Measurements from ENCODE around the gene TTC6.
"Not testable (repeated sequence)": the region's sequence is repeated elsewhere in the genome, so short reads cannot be mapped to it uniquely, and the experiment has no call there.

The TTC6 gene, protein sequence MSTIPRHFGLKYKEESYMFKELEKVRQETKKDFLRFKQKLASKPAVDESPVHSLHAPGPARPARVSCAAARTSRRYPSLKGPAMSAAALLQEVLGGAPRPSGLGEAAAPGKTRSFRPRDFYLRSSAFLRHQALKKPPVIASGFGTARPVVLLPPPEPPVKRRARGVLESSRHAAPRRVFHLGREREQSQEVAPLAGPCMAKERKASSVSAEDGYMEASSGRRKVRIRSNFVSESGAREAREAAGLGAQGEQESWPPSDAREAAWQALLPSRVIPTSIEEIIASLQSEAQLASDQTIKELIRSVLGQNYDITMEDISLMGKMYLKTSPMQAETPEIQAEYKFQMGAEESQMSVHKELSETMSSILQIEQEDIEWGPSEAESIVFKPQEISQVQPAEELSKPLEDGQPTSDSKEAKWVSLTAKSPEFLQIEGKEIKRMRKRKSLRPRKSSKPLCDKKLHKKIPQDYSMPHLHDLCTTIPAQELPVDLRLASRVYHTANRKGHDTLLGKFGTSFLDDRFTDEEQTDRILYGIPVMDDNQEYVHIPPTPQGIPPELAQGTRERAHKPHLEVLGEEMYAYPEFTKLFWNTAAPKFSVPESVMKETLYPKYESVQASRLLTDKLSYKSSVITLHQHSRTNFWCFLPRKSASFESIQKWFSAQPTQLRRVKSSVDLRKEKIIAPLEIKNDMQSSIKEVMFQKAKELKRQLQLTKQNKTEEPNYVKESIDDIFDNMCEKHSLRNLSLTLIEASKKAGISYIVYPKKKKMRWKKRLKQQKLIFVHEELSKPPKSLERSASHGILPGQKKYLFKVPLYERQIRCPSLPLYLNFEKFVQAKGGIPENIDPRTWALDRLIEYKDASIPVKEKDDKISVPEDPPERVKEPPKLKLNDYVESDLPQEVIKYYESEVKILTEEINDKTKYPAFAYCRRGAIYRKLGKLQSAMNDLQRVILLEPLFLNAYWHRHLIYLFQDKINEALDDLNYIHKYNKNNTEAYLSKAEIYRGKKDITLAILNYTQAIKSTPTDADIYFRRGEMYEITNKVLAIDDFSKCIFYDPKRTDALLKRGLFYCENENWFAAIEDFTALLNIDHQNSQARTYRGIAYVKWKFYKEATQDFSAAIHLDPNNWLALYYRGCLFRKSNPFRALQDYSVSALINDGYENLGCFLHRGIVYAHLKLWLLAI (N-terminal part only)

GRCh38 chr14:37594971-37595808, at the start of gene TTC6, which contains the start of gene FOXA1:
Gene TTC6 (plus strand): TSS chr14:37595629. CDS start chr14:37622065, 26,436 bp downstream.
Gene FOXA1 (minus strand): TSS chr14:37595249. CDS start chr14:37594972, 277 bp downstream.
- DNase-seq (ENCODE audit: low read depth), result no peak

GRCh38 chr14:37546621-37547447, 48.6 kb upstream of the TTC6 start:
- DNase-seq (ENCODE audit: low read depth), result no peak

- no peak for DNase-seq (ENCODE audit: low read depth)
Observed at GRCh38 chr14:37550511-37550910, 44.9 kb upstream of the TTC6 start.

DNA sequence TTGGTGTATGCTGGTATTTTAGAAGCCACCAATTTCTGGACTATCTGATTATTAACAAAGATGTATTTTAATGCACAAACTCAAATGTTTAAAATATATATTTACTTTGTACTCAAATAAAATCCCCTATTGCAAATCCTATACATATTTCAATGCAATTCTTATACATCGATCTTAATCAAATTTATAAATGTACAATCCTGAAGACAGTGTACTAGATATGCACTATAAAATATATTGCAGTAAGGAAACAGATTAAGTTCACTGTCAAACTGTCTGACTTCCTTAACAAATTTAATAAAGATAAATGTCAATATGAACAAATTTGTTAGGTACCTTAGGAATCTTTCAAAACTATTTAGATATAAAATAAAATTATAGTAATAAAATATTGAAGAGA, 44.3 kb upstream of the TTC6 start:
- no peak for DNase-seq (ENCODE audit: low read depth)

DNA sequence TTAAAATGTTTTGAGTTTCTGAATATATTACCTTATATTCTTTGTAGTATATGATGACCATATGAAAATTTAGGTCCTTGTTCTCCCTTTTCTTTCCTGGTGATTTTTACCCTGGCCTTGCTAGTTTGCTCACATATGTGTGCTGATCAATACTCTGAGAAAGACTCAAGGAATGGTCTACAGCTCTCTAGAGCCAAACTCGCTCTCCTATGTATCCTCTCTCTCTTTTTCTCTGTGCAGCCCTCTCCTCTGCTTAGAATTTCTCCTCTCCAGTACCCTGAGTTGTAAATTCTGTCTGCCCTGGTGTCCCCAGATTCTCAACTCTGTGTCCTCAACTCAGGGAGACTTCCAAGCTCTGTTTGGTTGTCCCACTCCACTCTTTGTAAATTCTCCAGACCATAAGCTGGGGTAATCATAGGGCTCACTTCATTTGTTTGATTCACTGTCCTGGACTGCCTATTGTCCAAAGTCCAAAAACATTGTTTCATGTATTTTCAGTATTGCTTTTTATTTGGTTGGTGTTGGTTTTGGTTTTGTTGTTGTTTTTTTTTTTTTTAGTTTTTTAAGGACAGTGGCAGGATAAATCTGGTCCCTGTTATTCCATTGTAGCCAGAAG, 41.4 kb upstream of the TTC6 start:
- DNase-seq (ENCODE audit: low read depth), result no peak

DNA sequence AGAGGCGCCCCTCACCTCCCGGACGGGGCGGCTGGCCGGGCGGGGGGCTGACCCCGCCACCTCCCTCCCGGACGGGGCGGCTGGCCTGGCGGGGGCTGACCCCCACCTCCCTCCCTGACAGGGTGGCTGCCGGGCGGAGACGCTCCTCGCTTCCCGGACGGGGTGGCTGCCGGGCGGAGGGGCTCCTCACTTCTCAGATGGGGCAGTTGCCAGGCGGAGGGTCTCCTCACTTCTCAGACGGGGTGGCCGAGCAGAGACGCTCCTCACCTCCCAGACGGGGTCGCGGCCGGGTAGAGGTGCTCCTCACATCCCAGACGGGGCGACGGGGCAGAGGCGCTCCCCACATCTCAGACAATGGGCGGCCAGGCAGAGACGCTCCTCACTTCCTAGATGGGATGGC, 39.8 kb upstream of the TTC6 start:
- not testable (repeated sequence) for DNase-seq (ENCODE audit: low read depth)

DNA sequence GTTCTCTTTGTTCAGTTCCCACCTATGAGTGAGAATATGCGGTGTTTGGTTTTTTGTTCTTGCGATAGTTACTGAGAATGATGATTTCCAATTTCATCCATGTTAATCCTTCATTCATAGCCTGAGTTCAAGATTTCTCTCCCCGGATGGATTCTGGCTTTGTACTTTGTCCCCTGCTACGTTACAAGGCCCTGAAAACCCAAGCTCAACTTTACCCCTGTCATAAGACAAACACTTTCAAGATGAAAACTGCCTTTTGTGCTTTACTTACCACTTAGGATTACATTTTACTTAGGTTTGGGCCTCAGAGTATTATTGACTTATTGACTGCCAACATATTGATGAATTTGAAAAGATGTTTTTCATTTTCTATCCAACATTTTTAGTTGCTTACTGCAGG, 36.7 kb upstream of the TTC6 start:
- no peak for DNase-seq (ENCODE audit: low read depth)

DNA sequence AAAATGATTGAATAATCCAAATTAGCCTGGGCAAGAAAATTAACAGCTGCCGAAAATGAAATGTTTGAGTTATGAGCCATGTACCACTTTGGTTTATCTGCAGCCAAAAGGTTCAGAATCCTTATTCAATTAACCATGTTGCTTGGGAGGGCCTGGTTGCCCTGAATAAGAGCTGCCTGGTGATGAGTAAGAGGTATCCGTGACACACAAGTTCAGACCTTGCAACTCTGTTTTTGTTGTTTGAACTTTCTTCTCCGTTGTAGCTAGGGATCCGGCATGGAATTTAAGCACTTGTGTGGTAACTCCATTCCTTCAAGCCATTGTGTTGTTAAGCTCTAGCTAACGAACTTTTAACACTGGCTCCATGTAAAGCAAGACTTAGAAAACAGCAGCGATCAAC, 36.0 kb upstream of the TTC6 start:
- no peak for DNase-seq (ENCODE audit: low read depth)

DNA sequence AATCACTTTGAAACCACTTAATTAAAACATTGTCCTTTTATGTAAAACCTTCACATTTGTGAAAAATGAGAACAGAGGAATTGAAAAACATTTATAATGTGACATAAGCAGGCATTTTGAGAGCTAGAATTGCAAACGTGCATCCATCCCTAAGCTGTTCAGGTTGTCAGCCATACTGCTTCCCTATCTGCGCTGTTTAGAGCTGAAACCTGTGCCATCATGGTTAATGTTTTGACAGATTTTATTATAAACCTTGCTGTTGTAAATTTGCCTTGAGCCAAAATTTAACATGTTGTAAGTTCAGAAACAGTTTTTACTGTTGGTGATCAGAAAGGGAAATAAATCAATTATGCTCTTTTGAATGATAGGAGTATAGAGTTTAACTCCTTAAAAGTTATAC, 32.2 kb upstream of the TTC6 start:
- DNase-seq (ENCODE audit: low read depth), result no peak

DNA sequence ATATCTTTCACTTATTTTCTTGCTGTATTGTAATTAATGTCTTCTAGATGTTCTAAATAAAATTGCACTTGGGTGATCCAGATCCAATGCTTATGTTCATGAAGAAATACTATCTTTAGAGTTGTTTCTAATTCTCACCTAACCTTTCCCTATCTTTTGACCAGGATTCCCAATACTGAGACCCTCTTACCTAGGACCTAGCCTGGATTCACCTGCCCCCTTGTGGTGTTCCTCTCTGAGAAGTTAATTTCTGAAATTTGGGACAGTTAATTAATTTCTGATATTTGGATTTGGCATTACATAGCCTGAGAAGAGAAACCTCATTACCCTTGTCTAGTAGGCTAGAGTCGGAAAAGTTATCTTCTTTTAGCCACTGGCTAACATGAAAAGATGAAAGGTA, 29.9 kb upstream of the TTC6 start:
- DNase-seq (ENCODE audit: low read depth), result no peak

- DNase-seq (ENCODE audit: low read depth), result no peak
Observed at GRCh38 chr14:37566811-37567371, 28.5 kb upstream of the TTC6 start.

DNA sequence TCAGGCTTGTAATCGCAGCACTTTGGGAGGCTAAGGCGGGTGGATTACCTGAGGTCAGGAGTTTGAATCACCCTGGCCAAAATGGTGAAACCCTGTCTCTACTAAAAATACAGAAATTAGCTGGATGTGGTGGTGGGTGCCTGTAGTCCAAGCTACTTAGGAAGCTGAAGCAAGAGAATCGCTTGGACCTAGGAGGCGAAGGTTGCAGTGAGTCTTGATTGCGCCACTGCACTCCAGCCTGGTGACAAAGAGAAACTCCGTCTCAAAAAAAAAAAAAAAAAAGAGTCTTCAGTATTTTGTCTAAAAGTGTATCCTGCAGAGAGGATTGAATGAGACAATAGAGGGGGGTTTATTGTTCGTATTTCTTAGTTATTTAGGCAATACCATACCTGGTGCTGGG, 25.7 kb upstream of the TTC6 start:
- DNase-seq (ENCODE audit: low read depth), result no peak

DNA sequence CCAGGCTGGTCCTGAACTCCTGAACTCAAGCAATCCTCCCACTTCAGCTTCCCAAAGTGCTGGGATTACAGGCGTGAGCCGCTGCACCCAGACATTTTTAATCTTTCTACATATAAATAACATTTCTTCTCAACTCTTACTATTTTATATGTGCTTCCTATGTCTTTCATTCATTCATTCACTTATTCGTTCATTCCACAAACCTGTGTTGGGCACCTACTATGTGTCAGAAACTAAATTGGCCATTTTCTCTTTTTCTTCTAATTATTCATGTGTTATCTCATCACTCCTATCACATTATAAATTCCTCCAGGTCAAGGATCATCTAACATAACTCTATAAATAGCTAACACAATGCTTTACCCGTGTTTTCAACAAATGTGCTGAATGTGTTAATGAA, 24.0 kb upstream of the TTC6 start:
- DNase-seq (ENCODE audit: low read depth), result no peak

GRCh38 chr14:37573356-37573755, 22.1 kb upstream of the TTC6 start:
- DNase-seq (ENCODE audit: low read depth), result no peak

GRCh38 chr14:37579274-37579673, 16.2 kb upstream of the TTC6 start:
- no peak for DNase-seq (ENCODE audit: low read depth)

DNA sequence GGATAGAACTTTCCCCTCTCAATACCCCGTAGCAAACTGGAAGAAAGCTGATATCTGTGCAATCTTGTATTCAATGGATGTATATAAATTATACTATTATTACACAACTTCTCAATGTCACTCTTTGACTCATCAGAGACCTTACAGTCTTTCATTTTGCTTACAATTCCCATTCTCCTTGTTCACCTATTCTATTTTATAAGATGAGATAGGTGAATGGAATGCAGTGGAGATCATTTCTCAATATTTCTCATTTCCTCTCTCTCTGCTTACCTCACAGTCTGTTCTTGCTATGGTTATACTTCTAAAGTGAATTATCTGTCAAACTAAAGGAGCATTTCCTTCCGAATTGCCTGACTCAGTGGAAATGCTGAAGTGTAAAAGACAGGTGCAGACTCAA, 15.3 kb upstream of the TTC6 start:
- DNase-seq (ENCODE audit: low read depth), result no peak

DNA sequence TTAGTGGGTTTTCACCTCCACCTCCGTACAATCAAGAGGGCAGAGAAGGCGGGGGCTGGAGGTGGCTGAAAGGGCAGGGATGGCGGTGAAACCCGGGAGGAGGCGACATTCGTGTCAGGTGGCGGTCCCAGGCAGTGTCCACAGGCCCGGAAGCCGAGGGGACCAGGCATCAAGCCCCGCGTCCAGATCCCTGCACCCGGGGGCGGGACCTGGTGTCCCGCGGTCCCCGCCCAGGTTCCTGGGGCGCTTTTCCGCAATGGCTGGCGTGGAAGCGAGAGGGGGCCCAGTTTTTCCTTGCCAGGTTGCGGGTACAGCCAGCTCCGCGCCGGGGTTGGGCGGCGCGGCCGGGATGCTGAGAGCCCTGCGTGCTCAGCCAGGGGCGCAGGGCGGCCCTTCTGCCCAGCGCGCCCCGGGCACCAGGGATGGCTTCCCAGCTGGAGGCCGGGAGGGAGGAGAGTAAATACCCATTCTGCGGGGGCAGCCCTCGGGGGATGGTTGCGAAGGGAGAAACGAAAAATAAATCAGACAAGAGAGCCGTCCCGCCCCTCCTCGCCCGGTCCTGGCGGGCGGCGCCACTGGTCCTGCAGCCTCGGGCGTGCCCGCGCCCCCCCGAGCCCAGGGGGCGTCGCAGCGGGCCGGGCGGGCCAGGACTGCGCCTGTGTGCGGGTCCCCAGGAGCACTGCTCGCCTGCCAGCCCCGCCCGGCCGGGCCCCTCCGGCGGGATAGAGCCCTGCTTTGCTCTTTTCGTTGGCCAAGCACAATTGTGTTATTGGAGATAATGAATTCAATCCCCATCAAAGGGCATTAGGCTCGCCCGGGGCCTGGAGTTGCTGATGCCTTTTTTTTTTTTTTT, 11.8 kb upstream of the TTC6 start:
- DNase-seq (ENCODE audit: low read depth), result no peak

DNA sequence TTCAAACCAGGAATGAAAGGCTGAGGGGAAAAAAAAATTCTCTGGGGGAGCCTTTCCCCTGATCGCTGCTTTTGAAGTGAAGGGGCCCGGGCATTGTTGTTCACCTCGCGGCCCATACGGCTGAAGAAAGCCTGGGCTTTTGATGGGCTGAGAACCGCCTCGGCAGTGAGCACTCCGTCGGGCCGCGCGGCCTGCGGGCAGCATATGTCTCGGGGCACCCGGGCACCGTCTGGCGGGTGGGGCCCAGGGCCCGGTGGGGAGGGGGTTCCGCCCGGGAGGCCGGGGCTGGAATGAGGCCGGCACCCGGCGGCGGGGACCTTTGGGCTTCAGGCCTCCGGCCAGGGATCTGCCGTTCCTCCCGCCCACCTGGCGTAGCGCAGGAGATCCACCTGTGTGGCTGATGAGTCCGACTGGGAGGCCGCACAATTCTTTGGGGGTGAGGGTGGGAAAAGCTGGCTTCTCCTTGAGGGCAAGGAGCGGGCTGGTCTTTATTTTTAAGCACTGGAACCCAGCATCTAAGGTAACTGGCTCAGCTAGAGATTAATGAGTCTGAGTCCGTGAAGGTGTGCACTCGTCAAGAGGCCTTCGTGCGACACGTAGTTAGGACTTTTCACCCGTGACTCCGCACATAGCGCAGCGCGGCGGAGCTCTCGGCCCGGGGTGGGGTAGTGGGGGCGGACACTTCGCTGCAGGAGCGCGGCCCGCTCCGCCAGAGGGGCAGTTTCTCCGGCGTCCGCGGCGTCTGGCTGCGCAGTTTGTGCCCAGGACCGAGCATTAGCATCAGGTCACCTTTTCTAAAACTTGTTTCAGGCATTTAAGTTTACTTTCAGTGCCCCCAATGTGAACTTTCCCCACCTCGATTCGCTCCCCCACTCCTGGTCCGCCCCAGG, 11.0 kb upstream of the TTC6 start:
- no peak for DNase-seq (ENCODE audit: low read depth)

Data from activated T-cell treated with anti-CD3 and anti-CD28 coated beads for 48 hours (primary cell).